Spleen (tissue), 3 donors: ENCODE measurements around the gene TADA2A.

ENCODE experiments used
- POLR2A ChIP-seq, 3 donors: fragments of 450-650 bp; IDR thresholded peaks; one replicate each; pipeline ENCODE4 v1.5.1; 2017; ENCODE audit warnings: antibody characterized with exemption in 3 of 3, mild to moderate bottlenecking in 1 of 3
- POLR2AphosphoS5 ChIP-seq, 3 donors: sonication (generic); formaldehyde crosslinking; IDR thresholded peaks; one replicate each; pipeline ENCODE4 v1.5.1; 2017; ENCODE audit warnings: antibody characterized with exemption in 3 of 3

DNA sequence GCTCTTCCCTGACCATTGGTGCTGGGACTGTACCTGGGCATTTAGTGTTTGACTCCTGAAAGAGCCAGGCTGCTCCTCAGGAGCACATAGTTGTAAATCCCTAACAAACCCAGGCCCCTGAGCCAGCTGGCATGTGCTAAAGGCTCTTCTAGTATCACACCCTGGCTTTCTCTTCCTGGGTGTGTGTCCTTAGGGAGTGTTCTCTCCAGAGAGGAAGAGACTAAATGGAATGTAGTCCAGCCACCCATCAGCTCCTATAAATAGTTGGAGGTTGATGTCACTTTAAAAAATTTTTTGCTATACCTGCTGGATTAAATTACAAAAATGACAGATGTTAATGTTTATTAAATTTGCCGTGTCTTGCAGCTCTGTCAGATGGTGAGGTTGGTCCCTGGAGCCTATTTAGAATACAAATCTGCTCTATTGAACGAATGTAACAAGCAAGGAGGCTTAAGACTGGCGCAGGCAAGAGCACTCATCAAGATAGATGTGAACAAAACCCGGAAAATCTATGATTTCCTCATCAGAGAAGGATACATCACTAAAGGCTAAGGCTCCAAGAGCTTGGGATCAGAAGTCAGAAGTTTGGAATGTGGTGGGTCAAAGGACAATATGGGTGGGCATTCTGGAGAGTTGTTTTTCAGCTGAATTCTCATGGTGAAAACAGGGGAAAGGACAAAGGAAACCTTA lies 69.9 kb downstream of the TADA2A start:
- no peak for TF ChIP-seq POLR2A (IDR thresholded peaks at IDR 0.05)
- no peak for TF ChIP-seq POLR2AphosphoS5 (IDR thresholded peaks at IDR 0.05)
